ENCODE results near the gene STH. TPM values are rescaled to one million over a fixed set of nuclear protein-coding genes. Genes with fewer than 3 reads are reported as not detected.

STH gene
- total and polyA plus RNA-seq, 12 donors = not detected

DNA sequence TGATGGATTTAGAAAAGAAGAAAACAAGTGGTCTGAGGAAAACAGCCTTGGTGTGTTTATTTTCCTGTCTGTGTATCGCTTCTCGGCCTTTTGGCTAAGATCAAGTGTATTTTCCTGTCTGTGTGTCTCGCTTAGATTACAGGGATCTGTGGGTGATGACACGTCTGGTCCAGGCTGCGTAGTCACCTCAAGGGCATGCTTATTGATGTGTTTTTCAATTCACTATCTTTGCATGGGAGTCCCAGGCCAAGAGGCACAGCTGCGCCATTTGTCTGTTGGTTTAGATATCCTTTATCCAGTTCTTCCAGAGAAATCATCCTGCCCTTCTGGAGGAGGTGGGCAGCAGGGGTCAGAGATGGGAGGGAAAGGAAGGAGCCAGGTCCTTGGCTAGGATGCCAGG, 47.1 kb upstream of the STH start:
- no peak for TF ChIP-seq POLR2A (IDR thresholded peaks at IDR 0.05)
- TF ChIP-seq, protein P1, sequence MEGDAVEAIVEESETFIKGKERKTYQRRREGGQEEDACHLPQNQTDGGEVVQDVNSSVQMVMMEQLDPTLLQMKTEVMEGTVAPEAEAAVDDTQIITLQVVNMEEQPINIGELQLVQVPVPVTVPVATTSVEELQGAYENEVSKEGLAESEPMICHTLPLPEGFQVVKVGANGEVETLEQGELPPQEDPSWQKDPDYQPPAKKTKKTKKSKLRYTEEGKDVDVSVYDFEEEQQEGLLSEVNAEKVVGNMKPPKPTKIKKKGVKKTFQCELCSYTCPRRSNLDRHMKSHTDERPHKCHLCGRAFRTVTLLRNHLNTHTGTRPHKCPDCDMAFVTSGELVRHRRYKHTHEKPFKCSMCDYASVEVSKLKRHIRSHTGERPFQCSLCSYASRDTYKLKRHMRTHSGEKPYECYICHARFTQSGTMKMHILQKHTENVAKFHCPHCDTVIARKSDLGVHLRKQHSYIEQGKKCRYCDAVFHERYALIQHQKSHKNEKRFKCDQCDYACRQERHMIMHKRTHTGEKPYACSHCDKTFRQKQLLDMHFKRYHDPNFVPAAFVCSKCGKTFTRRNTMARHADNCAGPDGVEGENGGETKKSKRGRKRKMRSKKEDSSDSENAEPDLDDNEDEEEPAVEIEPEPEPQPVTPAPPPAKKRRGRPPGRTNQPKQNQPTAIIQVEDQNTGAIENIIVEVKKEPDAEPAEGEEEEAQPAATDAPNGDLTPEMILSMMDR (IDR thresholded peaks at IDR 0.05) = no peak

GRCh38 chr17:45952814-45953320, 46.2 kb upstream of the STH start:
- no peaks in the 10 kb centered on the region for H3K36me3 ChIP-seq (replicated peaks in 1 of 2)
- no peak for DNase-seq
- H3K4me1 ChIP-seq (replicated peaks in 1 of 2) = peaks cover 0 to 8% of the 10 kb centered on the region in 2 donors
- H3K27ac ChIP-seq = no peak overlapping the region
- peaks cover 14% of the 10 kb centered on the region for H3K27me3 ChIP-seq
- H3K9me3 ChIP-seq (replicated peaks in 1 of 3) = no peaks in the 10 kb centered on the region
- H3K4me3 ChIP-seq = no peak overlapping the region
- no peak for TF ChIP-seq POLR2A (IDR thresholded peaks at IDR 0.05)
- TF ChIP-seq, protein P1 (IDR thresholded peaks at IDR 0.05) = no peak
- 94 to 100% (median 95%) methylated on average over 2 to 6 of the region's 6 CpGs for WGBS, 4 donors
- intact Hi-C loops (cut with DNase I) = no loop called here

More for the DNA sequence above, 47.1 kb upstream of the STH start:
- no peak overlapping the region for H3K27ac ChIP-seq
- 45 to 67% (median 60%) methylated on average over 5 to 6 of the region's 6 CpGs for WGBS, 4 donors
- peaks cover 14% of the 10 kb centered on the region for H3K27me3 ChIP-seq
- peaks cover 0 to 8% of the 10 kb centered on the region in 2 donors for H3K4me1 ChIP-seq (replicated peaks in 1 of 2)
- intact Hi-C loops (cut with DNase I) = no loop called here
- H3K9me3 ChIP-seq (replicated peaks in 1 of 3) = no peaks in the 10 kb centered on the region
- H3K4me3 ChIP-seq = no peak overlapping the region
- DNase-seq = peak in 1 of 7 donors; percentile 37
- H3K36me3 ChIP-seq (replicated peaks in 1 of 2) = no peaks in the 10 kb centered on the region

DNA sequence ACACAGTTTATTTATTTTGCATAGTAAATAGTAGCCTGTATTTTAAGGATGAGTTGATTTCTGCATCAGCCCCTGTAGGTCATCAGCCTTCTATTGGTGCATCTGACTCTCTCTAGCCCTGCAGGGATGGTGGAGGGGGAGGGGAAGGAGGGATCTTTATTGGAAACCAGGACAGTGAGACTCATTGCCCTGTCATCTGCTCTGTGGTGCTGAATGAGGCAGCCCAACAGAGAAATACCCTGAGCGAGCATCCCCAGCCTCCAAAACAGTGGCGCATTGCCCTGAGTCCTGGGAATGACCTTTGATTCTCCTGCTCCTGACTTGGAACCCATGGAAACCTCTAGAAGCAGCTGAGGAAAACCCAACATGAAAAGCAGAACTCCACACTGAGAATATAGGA, 45.5 kb upstream of the STH start:
- Histone ChIP-seq H3K9me3 (replicated peaks in 1 of 3) (no peaks in the 10 kb centered on the region), H3K36me3 (replicated peaks in 1 of 2) (no peaks in the 10 kb centered on the region), H3K27ac (no peak overlapping the region), H3K27me3 (peaks cover 14% of the 10 kb centered on the region), H3K4me3 (no peak overlapping the region), H3K4me1 (replicated peaks in 1 of 2) (peaks cover 0 to 8% of the 10 kb centered on the region in 2 donors)
- DNase-seq = no peak
- no peak for TF ChIP-seq POLR2A (IDR thresholded peaks at IDR 0.05)
- intact Hi-C loops (cut with DNase I) = no loop called here
- WGBS, 4 donors = 83 to 91% (median 87%) methylated on average over 2 of the region's 2 CpGs

GRCh38 chr17:45954914-45955313, 44.1 kb upstream of the STH start:
- no peaks in the 10 kb centered on the region for H3K4me1 ChIP-seq (replicated peaks in 1 of 2)
- 71 to 82% (median 80%) methylated on average over 11 of the region's 11 CpGs for WGBS, 4 donors
- H3K36me3 ChIP-seq (replicated peaks in 1 of 2) = no peaks in the 10 kb centered on the region
- no peak for DNase-seq
- no peak overlapping the region for H3K27ac ChIP-seq
- H3K9me3 ChIP-seq (replicated peaks in 1 of 3) = no peaks in the 10 kb centered on the region
- TF ChIP-seq, protein P1 (IDR thresholded peaks at IDR 0.05) = no peak
- no peak for TF ChIP-seq POLR2A (IDR thresholded peaks at IDR 0.05)
- peaks cover 14% of the 10 kb centered on the region for H3K27me3 ChIP-seq
- intact Hi-C loops (cut with DNase I) = no loop called here
- H3K4me3 ChIP-seq = no peak overlapping the region

DNA sequence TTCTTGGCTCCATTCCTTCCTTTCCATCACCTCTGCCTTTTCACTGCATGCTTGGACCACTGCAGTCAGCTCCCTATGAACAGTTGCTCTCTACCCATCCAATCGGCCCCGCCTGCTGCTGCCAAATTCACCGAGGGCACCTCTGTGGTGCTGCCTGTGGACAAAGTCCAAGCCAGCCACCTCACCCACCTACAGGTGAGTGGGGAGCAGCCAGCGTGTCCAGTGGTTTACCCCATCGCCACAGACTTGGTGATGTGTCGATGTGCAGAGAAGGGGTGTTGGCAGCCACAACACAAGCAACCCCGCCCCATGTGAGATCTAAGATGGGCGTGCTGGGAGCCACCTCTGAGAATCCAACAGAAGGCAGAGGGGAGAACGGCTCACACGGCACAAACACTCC, 43.7 kb upstream of the STH start:
- DNase-seq = no peak
- Histone ChIP-seq H3K27ac (no peak overlapping the region), H3K36me3 (replicated peaks in 1 of 2) (no peaks in the 10 kb centered on the region), H3K4me1 (replicated peaks in 1 of 2) (no peaks in the 10 kb centered on the region), H3K27me3 (peaks cover 12% of the 10 kb centered on the region), H3K9me3 (replicated peaks in 1 of 3) (no peaks in the 10 kb centered on the region), H3K4me3 (no peak overlapping the region)
- intact Hi-C loops (cut with DNase I) = no loop called here
- 86 to 93% (median 89%) methylated on average over 10 of the region's 10 CpGs for WGBS, 4 donors
- TF ChIP-seq, protein P1 (IDR thresholded peaks at IDR 0.05) = no peak
- no peak for TF ChIP-seq POLR2A (IDR thresholded peaks at IDR 0.05)

Data from adrenal gland (tissue), 12 donors.